WTC11 (cell line): ENCODE results near the gene PHOSPHO1. TPM values are rescaled to one million over a fixed set of nuclear protein-coding genes. Genes with fewer than 3 reads are reported as not detected.

Experiments used
- ATAC-seq: fragments of 200-7000 bp; cut with Tn5 transposase; 2 replicates; pipeline ENCODE4 v1.10.0; 2021; ENCODE audit warnings: mild to moderate bottlenecking, moderate library complexity
- CTCF ChIA-PET: fragments of 300-600 bp; sonication (Branson Sonifier 250); formaldehyde crosslinking; loops from one replicate; lab custom pipeline; 2021; ENCODE audit warnings: antibody characterized with exemption; lab: Charles Lee
- POLR2A ChIA-PET: fragments of 350-600 bp; sonication (Branson Sonifier 250); formaldehyde crosslinking; loops from one replicate; lab custom pipeline; 2021; ENCODE audit warnings: antibody characterized with exemption; lab: Charles Lee
- DNase-seq: peaks from one replicate; pipeline ENCODE4 v3.0.0; 2021; ENCODE audit warnings: low spot score
- H3K27ac Mint-ChIP-seq: 2 replicates; pipeline ENCODE4 v1.8.0; 2021; ENCODE audit warnings: mixed read lengths
- H3K27me3 Mint-ChIP-seq: 2 replicates; pipeline ENCODE4 v1.8.0; 2021; ENCODE audit warnings: low read depth, mild to moderate bottlenecking, moderate library complexity, mixed read lengths
- H3K36me3 Mint-ChIP-seq: 2 replicates; pipeline ENCODE4 v1.8.0; 2021; ENCODE audit warnings: mixed read lengths
- H3K4me1 Mint-ChIP-seq: 2 replicates; pipeline ENCODE4 v1.8.0; 2022; ENCODE audit warnings: mixed read lengths
- H3K4me3 Mint-ChIP-seq: 2 replicates; pipeline ENCODE4 v1.8.0; 2021; ENCODE audit warnings: mild to moderate bottlenecking, moderate library complexity, mixed read lengths
- H3K9me3 Mint-ChIP-seq: 2 replicates; pipeline ENCODE4 v1.8.0; 2021; ENCODE audit warnings: mixed read lengths
- AFF4 ChIP-seq: sonication (generic); formaldehyde crosslinking; IDR thresholded peaks from 2 replicates; pipeline ENCODE4 v1.8.1; 2023; ENCODE audit warnings: mild to moderate bottlenecking, missing genetic modification reagents, borderline replicate concordance
- CREM ChIP-seq: sonication (generic); formaldehyde crosslinking; IDR thresholded peaks from 2 replicates; pipeline ENCODE4 v1.8.1; 2022; ENCODE audit warnings: mild to moderate bottlenecking, missing genetic modification reagents, moderate library complexity
- CTCF ChIP-seq: fragments of 200-600 bp; IDR thresholded peaks from 2 replicates; pipeline ENCODE4 v1.8.0; 2022; ENCODE audit warnings: antibody characterized with exemption
- ESRRA ChIP-seq: sonication (generic); formaldehyde crosslinking; IDR thresholded peaks from 2 replicates; pipeline ENCODE4 v1.8.1; 2022; ENCODE audit warnings: mild to moderate bottlenecking, missing genetic modification reagents, borderline replicate concordance
- FOXP1 ChIP-seq: sonication (generic); formaldehyde crosslinking; IDR thresholded peaks from 2 replicates; pipeline ENCODE4 v1.8.0; 2022; ENCODE audit warnings: missing genetic modification reagents, mild to moderate bottlenecking, moderate library complexity, borderline replicate concordance
- JAZF1 ChIP-seq: fragments of 250-450 bp; sonication (Bioruptor Pico); IDR thresholded peaks from 2 replicates; pipeline ENCODE4 v1.9.0; 2021; ENCODE audit warnings: moderate library complexity, mild to moderate bottlenecking, inconsistent platforms
- MXD4 ChIP-seq: fragments of 250-450 bp; sonication (Bioruptor Pico); IDR thresholded peaks from 2 replicates; pipeline ENCODE4 v1.8.0; 2021; ENCODE audit warnings: mild to moderate bottlenecking, moderate library complexity, borderline replicate concordance
- NR1H2 ChIP-seq: sonication (generic); formaldehyde crosslinking; IDR thresholded peaks from 2 replicates; pipeline ENCODE4 v1.9.0; 2021; ENCODE audit warnings: mild to moderate bottlenecking, moderate library complexity, missing genetic modification reagents
- PREB ChIP-seq: sonication (generic); formaldehyde crosslinking; IDR thresholded peaks from 2 replicates; pipeline ENCODE4 v1.8.1; 2022; ENCODE audit warnings: mild to moderate bottlenecking, missing genetic modification reagents, moderate library complexity, borderline replicate concordance
- RORB ChIP-seq: fragments of 250-450 bp; sonication (Bioruptor Pico); IDR thresholded peaks from 2 replicates; pipeline ENCODE4 v1.9.0; 2021; ENCODE audit warnings: mild to moderate bottlenecking
- TCF7 ChIP-seq: sonication (generic); formaldehyde crosslinking; IDR thresholded peaks from 2 replicates; pipeline ENCODE4 v1.8.0; 2022; ENCODE audit warnings: mild to moderate bottlenecking, low read depth, missing genetic modification reagents, moderate library complexity
- USF1 ChIP-seq: sonication (generic); formaldehyde crosslinking; IDR thresholded peaks from 2 replicates; pipeline ENCODE4 v1.8.0; 2022; ENCODE audit warnings: mild to moderate bottlenecking, missing genetic modification reagents
- USF2 ChIP-seq: sonication (generic); formaldehyde crosslinking; IDR thresholded peaks from 2 replicates; pipeline ENCODE4 v1.8.1; 2023; ENCODE audit warnings: mild to moderate bottlenecking, missing genetic modification reagents, moderate library complexity
- ZNF121 ChIP-seq: sonication (generic); formaldehyde crosslinking; IDR thresholded peaks from 2 replicates; pipeline ENCODE4 v1.8.0; 2023; ENCODE audit warnings: missing genetic modification reagents
- ZNF138 ChIP-seq: sonication (generic); formaldehyde crosslinking; conservative IDR thresholded peaks from 2 replicates; pipeline ENCODE4 v1.8.1; 2022; ENCODE audit warnings: mild to moderate bottlenecking, moderate library complexity, missing genetic modification reagents
- ZNF512 ChIP-seq: sonication (generic); formaldehyde crosslinking; IDR thresholded peaks from 2 replicates; pipeline ENCODE4 v1.8.1; 2022; ENCODE audit warnings: missing genetic modification reagents, borderline replicate concordance
- ZNF671 ChIP-seq: fragments of 250-450 bp; sonication (Bioruptor Pico); IDR thresholded peaks from 2 replicates; pipeline ENCODE4 v1.8.0; 2021; ENCODE audit warnings: mild to moderate bottlenecking
- total RNA-seq: library from RNA; stranded (reverse); gene quantifications from 3 replicates; pipeline ENCODE4 v1.2.3, GENCODE V29; 2021

The PHOSPHO1 gene
- total RNA-seq, 1 experiment from 2014 or later, result 0.81 TPM

GRCh38 chr17:49209061-49209571, 21.5 kb downstream of the PHOSPHO1 start:
- CTCF ChIA-PET, result interaction anchor here (1.0 to 1.4 kb wide), 2 partner anchors 20 to 324 kb away, joined by 3 read pairs; no protein-coding TSS in a partner anchor
- Mint-ChIP-seq H3K27me3 (peaks cover 19% of the 10 kb centered on the region; the same call in 1 of the 2 replicates), H3K36me3 (no peaks in the 10 kb centered on the region), H3K27ac (no peak overlapping the region), H3K9me3 (no peaks in the 10 kb centered on the region), H3K4me3 (no peak overlapping the region), H3K4me1 (peaks cover 37% of the 10 kb centered on the region)
- POLR2A ChIA-PET, result interaction anchor here (0.8 kb wide), 1 partner anchor 156 kb away, joined by 3 read pairs; no protein-coding TSS in a partner anchor
- ATAC-seq (no peak), DNase-seq (no peak)
- TF ChIP-seq ZNF512 (CRISPR knock-in tag), result no peak
- no peak for TF ChIP-seq MXD4
- TF ChIP-seq ZNF121 (CRISPR knock-in tag), result no peak
- TF ChIP-seq CREM (CRISPR knock-in tag), result no peak
- no peak for TF ChIP-seq USF1 (CRISPR knock-in tag)
- TF ChIP-seq ZNF138, result no peak
- TF ChIP-seq CTCF, result no peak
- no peak for TF ChIP-seq FOXP1
- no peak for TF ChIP-seq ZNF671 (CRISPR knock-in tag)
- TF ChIP-seq RORB (CRISPR knock-in tag), result no peak
- no peak for TF ChIP-seq AFF4 (CRISPR knock-in tag)
- TF ChIP-seq USF2 (CRISPR knock-in tag), result no peak
- TF ChIP-seq JAZF1 (CRISPR knock-in tag), result no peak

GRCh38 chr17:49204516-49204915, 26.1 kb downstream of the PHOSPHO1 start:
- Mint-ChIP-seq H3K4me1 (peaks cover 9% of the 10 kb centered on the region), H3K4me3 (no peak overlapping the region), H3K9me3 (no peaks in the 10 kb centered on the region), H3K27me3 (peaks cover 18% of the 10 kb centered on the region), H3K36me3 (no peaks in the 10 kb centered on the region), H3K27ac (no peak overlapping the region)
- TF ChIP-seq NR1H2 (CRISPR knock-in tag), result no peak
- no peak for TF ChIP-seq PREB (CRISPR knock-in tag)
- TF ChIP-seq ESRRA, result no peak
- TF ChIP-seq TCF7, result no peak
- DNase-seq (no peak), ATAC-seq (no peak)
- POLR2A ChIA-PET, result no interaction called here
- CTCF ChIA-PET, result no interaction called here
